ENCODE results near the gene LRRC4C.

Gene LRRC4C

DNA sequence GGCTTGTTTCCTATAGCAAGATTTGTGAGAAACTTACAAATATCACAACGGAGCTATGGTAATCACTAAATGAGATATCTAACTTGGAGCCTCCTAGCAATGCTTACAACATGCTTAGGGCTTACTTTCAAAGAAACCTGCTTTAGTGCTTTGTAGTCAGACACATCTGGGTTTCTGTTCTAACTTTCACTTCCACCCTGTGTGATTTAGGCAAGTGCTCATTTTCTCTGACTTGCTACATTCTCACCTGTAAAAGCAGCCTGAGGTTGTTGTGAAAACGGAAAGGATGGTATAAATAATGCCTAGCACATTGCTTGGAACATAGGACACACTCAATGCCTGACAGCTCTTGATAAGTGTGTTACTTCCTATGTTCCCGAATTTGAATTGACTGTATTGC is 45.6 kb downstream of the LRRC4C start:
- no peak for DNase-seq

GRCh38 chr11:41405812-41406211 is 53.6 kb downstream of the LRRC4C start:
- no peak for DNase-seq

- no peak for DNase-seq
Observed at GRCh38 chr11:41404109-41404508, 55.3 kb downstream of the LRRC4C start.

GRCh38 chr11:41403458-41403857 is 56.0 kb downstream of the LRRC4C start:
- no peak for DNase-seq

- no peak for DNase-seq
Observed at GRCh38 chr11:41400819-41401382, 58.6 kb downstream of the LRRC4C start.

DNA sequence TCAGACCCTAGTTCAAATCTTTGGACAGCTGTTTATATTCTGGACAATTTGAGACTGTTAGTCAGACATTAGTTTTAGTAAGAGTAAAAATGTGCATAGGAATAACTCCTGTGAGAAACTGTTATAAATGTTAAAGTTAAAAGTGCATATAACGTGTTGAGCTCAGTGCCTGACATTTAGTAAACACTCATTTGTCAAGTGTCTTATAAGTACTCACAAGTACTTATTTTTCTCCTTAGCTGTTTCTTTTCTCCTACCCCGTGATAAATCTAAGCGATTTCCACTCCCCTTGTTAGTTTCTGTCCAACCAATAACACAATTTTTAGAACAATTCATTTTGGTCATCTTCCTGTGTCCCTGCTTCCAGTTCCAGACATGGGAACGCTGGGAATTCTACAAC is 59.3 kb downstream of the LRRC4C start:
- DNase-seq: no peak

DNA sequence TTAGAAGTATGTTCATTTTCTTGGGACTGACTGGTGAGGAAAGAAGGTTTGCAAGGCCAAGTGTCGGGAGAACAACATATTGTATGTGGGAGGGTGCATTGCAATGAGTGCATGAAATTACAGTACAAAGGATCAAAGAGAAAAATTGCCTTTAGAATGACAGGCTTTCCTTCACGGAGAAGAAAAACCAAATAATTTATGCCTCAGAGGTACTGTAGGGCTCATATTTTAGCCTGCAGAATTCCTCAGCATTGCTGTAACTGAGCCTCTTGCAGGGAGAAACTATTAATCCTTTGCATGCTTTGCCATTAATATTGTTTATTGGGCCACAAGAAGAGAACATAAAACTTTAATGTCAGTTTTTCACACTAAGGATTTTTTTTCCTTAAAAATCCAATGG is 60.1 kb downstream of the LRRC4C start:
- no peak for DNase-seq

DNA sequence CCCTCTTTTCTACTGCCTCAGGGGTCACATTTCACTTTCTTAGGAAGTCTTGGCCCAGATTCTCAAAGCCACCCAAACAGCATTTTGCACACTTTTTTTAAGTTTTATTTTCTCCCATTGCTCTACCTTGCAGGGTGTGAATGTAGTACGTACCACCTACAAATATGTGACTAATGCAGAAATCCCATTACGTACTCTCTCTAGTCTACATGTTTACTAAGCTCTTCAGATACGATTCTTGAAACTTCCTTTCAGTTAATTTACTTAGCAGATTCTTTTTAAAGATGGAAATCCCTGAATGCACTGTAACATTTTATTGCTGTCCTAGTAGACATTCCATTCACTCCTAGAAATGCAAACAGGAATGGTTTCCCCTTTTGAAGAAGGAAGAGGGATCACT is 61.3 kb downstream of the LRRC4C start:
- DNase-seq: no peak

- no peak for DNase-seq
Observed at GRCh38 chr11:41394521-41395195, 64.8 kb downstream of the LRRC4C start.

- DNase-seq: no peak
Observed at GRCh38 chr11:41392596-41392995, 66.9 kb downstream of the LRRC4C start.

GRCh38 chr11:41389623-41390130 is 69.8 kb downstream of the LRRC4C start:
- DNase-seq: no peak

DNA sequence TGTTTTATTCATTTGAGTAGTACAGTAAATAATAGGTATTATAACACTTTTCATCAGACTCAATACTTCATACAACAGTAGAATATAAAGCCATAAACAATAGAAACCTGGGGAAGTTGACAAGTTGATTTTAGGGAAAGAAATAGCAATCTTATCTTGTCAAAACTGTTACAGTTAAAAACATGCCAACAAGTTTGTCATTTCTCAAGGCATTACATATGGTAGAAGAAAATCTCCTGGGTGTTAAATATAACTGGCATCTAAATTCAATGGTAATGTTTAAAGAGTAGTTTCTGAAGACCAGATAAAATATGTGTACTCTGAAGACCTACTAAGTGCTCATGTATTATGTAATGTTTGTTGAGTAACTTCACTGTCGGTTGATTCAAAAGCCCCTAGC is 75.1 kb downstream of the LRRC4C start:
- no peak for DNase-seq

- no peak for DNase-seq
Observed at GRCh38 chr11:41383768-41384167, 75.7 kb downstream of the LRRC4C start.

DNA sequence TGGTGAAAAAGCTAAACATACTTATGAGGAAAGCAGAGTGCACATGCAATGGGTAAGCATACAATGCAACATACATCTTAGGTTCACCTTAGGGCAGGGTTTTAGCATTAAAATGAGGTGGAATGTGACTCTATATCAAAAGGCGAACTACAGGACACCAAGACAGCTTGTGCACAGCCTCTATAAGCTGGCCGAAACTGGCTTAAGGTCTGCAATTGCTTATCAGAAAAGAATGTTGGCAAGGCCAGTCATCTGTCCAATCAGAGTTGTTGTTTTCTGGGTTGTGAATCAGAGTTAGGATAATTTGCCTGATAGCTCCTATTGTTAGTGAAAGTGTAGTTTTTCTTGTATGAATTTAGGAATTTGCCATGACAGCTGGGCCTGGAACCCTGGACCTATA is 76.5 kb downstream of the LRRC4C start:
- no peak for DNase-seq

DNA sequence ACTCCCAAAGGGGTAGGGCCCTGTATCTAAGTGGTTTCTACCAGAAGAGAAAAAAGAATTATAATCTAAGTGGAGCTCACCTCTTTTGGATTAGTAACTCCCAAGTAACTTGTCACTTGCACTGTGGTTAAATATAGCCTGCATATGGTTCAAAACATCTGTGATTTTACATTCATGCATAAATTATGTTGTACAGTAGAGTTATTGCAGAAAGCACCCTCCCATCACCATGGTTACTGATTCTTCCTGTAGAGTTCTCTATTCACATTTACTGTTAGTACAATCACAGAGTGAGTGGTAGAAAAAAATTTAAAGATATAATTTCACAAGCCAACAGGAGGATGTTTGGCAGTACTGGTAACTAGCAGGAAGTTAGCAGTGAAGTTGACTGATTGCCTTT is 80.4 kb downstream of the LRRC4C start:
- DNase-seq: no peak

- no peak for DNase-seq
Observed at GRCh38 chr11:41377709-41378394, 81.6 kb downstream of the LRRC4C start.

DNA sequence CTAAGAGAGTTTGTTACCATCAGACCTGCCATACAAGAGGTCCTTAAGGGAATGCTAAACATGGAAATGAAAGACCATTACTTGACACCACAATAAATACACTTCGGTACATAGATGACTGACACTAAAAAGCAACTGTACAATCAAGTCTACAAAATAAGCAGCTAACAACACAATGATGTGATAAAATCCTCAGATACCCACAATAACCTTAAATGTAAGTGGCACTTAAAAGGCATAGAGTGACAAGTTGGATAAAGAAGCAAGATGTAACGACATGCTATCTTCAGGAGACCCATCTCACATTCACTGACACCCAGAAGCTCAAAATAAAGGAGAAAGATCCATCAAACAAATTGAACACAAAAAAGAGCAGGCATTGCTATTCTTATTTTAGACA is 107.6 kb downstream of the LRRC4C start:
- DNase-seq: no peak

GRCh38 chr11:41346042-41346441 is 113.4 kb downstream of the LRRC4C start:
- no peak for DNase-seq

DNA sequence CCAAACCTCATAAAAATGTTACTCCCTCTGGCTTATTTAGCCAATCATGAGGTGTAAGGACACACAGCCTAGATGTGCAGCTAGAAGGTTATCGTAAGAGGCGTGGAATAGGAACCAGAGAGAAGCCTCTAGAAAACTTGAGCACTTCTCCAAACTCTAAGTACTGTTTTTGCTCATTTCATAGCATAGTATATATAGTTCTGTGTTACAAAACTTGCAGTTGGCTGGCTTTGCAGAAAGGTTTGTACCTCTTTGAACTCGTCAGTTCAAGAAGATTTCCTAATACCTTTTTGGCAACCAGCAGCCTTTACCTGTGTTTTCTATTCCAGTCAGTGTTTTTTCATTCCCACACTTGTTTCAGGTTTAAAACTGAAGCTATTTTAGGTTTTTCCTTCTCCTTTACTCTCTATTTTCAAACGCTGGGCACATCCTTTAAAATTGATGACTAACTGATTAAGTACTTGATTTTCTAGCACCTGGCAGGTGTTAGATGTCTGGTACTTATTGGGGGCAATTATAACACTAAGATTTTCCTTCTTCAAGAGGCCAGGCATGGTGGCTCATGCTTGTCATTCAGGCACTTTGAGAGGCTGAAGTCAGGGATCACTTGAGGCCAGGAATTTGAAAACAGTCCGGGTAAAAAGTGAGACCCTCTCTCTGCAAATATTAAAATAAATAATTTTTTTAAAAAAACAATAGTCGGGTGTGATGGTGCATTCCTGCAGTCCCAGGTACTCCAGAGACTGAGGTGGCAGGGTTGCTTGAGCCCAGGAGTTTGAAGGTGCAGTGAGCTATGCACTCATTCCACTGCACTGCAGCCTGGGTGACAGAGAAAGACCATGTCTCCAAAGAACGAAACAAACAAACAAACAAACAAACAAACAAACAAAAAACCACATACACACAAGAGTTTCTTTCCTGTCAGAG is 125.2 kb downstream of the LRRC4C start:
- DNase-seq: no peak

GRCh38 chr11:41333357-41333756 is 126.1 kb downstream of the LRRC4C start:
- no peak for DNase-seq

GRCh38 chr11:41328324-41328723 is 131.1 kb downstream of the LRRC4C start:
- no peak for DNase-seq

DNA sequence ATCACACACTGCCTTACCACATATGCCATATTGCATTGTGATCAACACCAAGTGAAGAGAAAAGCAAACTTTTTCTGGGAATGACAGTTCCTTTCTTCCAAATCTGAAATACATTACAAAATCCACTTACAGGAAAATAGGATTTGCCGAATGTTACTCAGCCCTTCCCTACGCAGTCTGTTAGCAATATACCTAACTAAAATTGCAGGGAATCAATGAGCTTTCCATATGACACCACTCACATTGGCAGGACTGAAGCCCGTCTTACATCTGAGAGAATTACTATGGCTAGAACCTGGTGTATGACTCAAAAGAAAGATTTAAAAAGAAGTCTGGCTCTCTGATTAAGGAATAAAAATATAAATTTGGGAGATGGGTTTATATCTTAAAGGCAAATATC is 136.0 kb downstream of the LRRC4C start:
- DNase-seq: no peak

- DNase-seq: no peak
Observed at GRCh38 chr11:41320653-41321052, 138.8 kb downstream of the LRRC4C start.

Measured in stimulated activated CD8-positive, alpha-beta memory T cell treated with anti-CD3 and anti-CD28 coated beads, Interleukin-4, amount 100 ng/mL, for 48 hours (primary cell).